ENCODE results near the gene CYSRT1.

Gene CYSRT1

DNA sequence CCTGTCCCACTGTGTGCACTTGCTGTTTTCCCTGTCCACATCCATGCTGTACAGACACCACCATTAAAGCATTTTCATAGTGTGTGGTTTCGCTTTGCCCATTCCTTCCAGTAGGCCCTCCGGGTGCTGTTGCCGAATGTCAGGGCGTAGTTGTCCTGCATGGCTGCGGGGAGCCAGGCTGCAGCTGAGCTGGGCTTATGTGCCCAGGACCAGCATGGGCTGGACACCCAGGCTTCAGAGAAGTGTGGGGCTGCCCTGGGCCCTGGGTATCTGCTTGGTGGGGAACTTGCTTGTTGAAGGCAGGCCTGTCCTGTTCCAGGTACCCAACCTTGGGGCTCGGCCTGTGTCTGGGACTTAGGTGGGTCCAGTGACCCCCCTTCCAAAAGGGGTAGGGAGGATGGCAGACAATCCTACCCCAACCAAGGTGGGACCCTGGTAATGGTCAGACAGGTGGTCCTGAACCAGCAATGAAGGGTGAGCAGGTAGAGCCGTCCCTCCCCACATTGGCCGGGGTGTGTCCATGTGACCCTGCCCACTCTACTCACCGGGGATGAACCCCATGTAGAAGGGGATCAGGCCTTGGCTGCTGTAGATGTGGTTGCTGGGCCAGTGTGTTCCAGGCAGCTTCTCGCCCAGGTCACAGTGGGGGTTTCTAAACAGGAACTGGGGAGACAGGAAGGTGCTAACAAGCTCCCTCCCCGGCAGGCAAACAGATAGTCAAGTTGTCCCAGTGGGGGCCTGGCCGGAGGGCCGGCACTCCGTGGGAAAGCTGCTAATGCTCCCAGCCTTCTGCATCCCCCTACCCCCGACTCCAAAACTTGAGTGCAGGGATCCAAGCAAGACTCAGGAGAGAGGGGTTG, 18.9 kb downstream of the CYSRT1 start (continued):
- TF ChIP-seq ZNF335 (tag by site-specific recombination; conservative IDR thresholded peaks at IDR 0.05): no peak
- TF ChIP-seq ZIC2 (tag by site-specific recombination; IDR thresholded peaks at IDR 0.05): peak; percentile 91
- no peak for TF ChIP-seq ZNF341 (tag by site-specific recombination; IDR thresholded peaks at IDR 0.05; ENCODE audit: low read depth)
- TF ChIP-seq SALL2 (tag by site-specific recombination; IDR thresholded peaks at IDR 0.05; ENCODE audit: borderline replicate concordance): no peak
- 0 out of 2 replicates have a peak, but pooled peaks have one; percentile 22 for TF ChIP-seq KLF10 (tag by site-specific recombination; IDR thresholded peaks at IDR 0.05)
- no peak for TF ChIP-seq OVOL3 (tag by site-specific recombination; IDR thresholded peaks at IDR 0.05)
- TF ChIP-seq KLF8 (tag by site-specific recombination; IDR thresholded peaks at IDR 0.05): peak; percentile 55
- no peak for TF ChIP-seq ZNF664 (tag by site-specific recombination; IDR thresholded peaks at IDR 0.05)
- peak; percentile 27; the same call in 1 of the 2 replicates for TF ChIP-seq PATZ1 (tag by site-specific recombination; IDR thresholded peaks at IDR 0.05)
- no peak for TF ChIP-seq ZNF768 (tag by site-specific recombination; IDR thresholded peaks at IDR 0.05)
- TF ChIP-seq ZNF610 (tag by site-specific recombination; IDR thresholded peaks at IDR 0.05; ENCODE audit: borderline replicate concordance): no peak
- no peak for TF ChIP-seq ZNF211 (tag by site-specific recombination; IDR thresholded peaks at IDR 0.05; ENCODE audit: low read depth)
- no peak for TF ChIP-seq ZNF776 (tag by site-specific recombination; IDR thresholded peaks at IDR 0.05; ENCODE audit: borderline replicate concordance)
- TF ChIP-seq ZNF157 (tag by site-specific recombination; IDR thresholded peaks at IDR 0.05): no peak
- TF ChIP-seq, protein P1, sequence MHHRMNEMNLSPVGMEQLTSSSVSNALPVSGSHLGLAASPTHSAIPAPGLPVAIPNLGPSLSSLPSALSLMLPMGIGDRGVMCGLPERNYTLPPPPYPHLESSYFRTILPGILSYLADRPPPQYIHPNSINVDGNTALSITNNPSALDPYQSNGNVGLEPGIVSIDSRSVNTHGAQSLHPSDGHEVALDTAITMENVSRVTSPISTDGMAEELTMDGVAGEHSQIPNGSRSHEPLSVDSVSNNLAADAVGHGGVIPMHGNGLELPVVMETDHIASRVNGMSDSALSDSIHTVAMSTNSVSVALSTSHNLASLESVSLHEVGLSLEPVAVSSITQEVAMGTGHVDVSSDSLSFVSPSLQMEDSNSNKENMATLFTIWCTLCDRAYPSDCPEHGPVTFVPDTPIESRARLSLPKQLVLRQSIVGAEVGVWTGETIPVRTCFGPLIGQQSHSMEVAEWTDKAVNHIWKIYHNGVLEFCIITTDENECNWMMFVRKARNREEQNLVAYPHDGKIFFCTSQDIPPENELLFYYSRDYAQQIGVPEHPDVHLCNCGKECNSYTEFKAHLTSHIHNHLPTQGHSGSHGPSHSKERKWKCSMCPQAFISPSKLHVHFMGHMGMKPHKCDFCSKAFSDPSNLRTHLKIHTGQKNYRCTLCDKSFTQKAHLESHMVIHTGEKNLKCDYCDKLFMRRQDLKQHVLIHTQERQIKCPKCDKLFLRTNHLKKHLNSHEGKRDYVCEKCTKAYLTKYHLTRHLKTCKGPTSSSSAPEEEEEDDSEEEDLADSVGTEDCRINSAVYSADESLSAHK (tag by site-specific recombination; IDR thresholded peaks at IDR 0.05): no peak
- no peak for TF ChIP-seq HOXD13 (CRISPR knock-in tag; IDR thresholded peaks at IDR 0.05; ENCODE audit: borderline replicate concordance)
- TF ChIP-seq ZNF114 (tag by site-specific recombination; IDR thresholded peaks at IDR 0.05): no peak
- TF ChIP-seq ZNF677 (tag by site-specific recombination; IDR thresholded peaks at IDR 0.05): no peak
- no peak for TF ChIP-seq SP2 (tag by site-specific recombination; IDR thresholded peaks at IDR 0.05)
- TF ChIP-seq ZNF155 (tag by site-specific recombination; IDR thresholded peaks at IDR 0.05): no peak
- no peak for TF ChIP-seq ZNF544 (tag by site-specific recombination; IDR thresholded peaks at IDR 0.05)
- no peak for TF ChIP-seq ZNF629 (tag by site-specific recombination; IDR thresholded peaks at IDR 0.05)
- TF ChIP-seq KLF16 (tag by site-specific recombination; IDR thresholded peaks at IDR 0.05): no peak
- TF ChIP-seq ZNF121 (tag by site-specific recombination; IDR thresholded peaks at IDR 0.05): no peak
- TF ChIP-seq ZNF391 (tag by site-specific recombination; IDR thresholded peaks at IDR 0.05; ENCODE audit: borderline replicate concordance, low read depth): no peak
- TF ChIP-seq ZNF292 (tag by site-specific recombination; IDR thresholded peaks at IDR 0.05; ENCODE audit: borderline replicate concordance, low read depth): no peak
- TF ChIP-seq ATF2 (tag by site-specific recombination; IDR thresholded peaks at IDR 0.05; ENCODE audit: low read depth): no peak
- TF ChIP-seq RBAK (tag by site-specific recombination; IDR thresholded peaks at IDR 0.05): no peak
- no peak for TF ChIP-seq MZF1 (tag by site-specific recombination; IDR thresholded peaks at IDR 0.05; ENCODE audit: borderline replicate concordance)
- TF ChIP-seq ZBTB20 (tag by site-specific recombination; IDR thresholded peaks at IDR 0.05): peak; percentile 38; the same call in 1 of the 2 replicates
- TF ChIP-seq MEIS1 (CRISPR knock-in tag; IDR thresholded peaks at IDR 0.05; ENCODE audit: borderline replicate concordance): no peak
- TF ChIP-seq, protein P2, sequence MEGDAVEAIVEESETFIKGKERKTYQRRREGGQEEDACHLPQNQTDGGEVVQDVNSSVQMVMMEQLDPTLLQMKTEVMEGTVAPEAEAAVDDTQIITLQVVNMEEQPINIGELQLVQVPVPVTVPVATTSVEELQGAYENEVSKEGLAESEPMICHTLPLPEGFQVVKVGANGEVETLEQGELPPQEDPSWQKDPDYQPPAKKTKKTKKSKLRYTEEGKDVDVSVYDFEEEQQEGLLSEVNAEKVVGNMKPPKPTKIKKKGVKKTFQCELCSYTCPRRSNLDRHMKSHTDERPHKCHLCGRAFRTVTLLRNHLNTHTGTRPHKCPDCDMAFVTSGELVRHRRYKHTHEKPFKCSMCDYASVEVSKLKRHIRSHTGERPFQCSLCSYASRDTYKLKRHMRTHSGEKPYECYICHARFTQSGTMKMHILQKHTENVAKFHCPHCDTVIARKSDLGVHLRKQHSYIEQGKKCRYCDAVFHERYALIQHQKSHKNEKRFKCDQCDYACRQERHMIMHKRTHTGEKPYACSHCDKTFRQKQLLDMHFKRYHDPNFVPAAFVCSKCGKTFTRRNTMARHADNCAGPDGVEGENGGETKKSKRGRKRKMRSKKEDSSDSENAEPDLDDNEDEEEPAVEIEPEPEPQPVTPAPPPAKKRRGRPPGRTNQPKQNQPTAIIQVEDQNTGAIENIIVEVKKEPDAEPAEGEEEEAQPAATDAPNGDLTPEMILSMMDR (tag by site-specific recombination; IDR thresholded peaks at IDR 0.05): peak; percentile 41; the same call in 1 of the 2 replicates
- no peak for TF ChIP-seq SCRT2 (tag by site-specific recombination; IDR thresholded peaks at IDR 0.05)
